Measurements from ENCODE around the gene COPA.

Gene COPA

GRCh38 chr1:160243767-160244166, 99.3 kb downstream of the COPA start:
- no peak for TF ChIP-seq POLR2A (IDR thresholded peaks at IDR 0.05; ENCODE audit: low read depth, low read length)
- TF ChIP-seq POLR2AphosphoS5 (IDR thresholded peaks at IDR 0.05; ENCODE audit: low read depth, low read length), result no peak
- no peak for TF ChIP-seq TAF1 (IDR thresholded peaks at IDR 0.05; ENCODE audit: borderline replicate concordance, low read depth, low read length)
- no peak for FAIRE-seq

DNA sequence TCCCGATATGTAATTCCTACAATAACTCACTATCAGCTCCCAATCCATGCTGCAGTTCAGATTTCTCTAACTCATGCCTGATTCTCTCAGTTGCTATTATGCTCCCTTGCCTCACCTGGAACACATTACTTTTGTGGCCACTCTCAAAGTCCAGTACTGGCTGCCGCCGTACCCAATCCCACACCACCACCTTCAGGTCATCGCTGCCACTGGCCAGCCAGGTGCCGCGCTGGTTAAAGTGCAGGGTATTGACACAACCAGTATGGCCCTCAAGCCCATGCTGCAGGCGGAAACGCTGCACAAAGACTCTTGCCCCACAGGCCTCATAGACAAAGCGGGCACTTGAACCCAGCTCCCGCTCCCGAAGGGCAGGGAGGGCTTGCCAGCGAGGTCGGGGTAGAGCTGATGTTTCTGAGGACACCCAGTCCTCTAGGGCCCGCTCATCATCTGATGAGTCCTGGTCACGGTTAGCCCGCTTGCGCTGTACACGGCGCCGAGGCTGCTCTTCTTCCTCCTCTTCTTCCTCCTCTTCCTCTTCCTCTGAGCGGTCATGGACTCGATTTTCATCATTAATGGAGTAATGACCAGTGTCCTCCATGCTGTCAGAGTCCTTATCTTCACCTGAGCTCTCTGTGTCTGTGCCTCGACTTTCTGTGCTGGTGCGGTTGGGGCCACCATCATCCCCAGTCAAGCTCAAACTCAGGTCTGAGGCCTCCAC, 103.3 kb downstream of the COPA start:
- FAIRE-seq (no peak), DNase-seq (ENCODE audit: insufficient read length) (no peak)
- TF ChIP-seq POLR2AphosphoS5 (IDR thresholded peaks at IDR 0.05; ENCODE audit: low read depth, low read length) (no peak), TAF1 (IDR thresholded peaks at IDR 0.05; ENCODE audit: borderline replicate concordance, low read depth, low read length) (no peak), POLR2A (IDR thresholded peaks at IDR 0.05; ENCODE audit: low read depth, low read length) (no peak)

More at GRCh38 chr1:160243767-160244166, 99.3 kb downstream of the COPA start:
- DNase-seq (ENCODE audit: insufficient read length), result no peak
